Activated naive CD4-positive, alpha-beta T cell treated with anti-CD3 and anti-CD28 coated beads for 36 hours (primary cell): ENCODE results near the gene SMPD2. TPM values are rescaled to one million over a fixed set of nuclear protein-coding genes. Genes with fewer than 3 reads are reported as not detected.

Source experiments
- CTCF ChIA-PET: fragments of 350-600 bp; sonication (Branson Sonifier 250); formaldehyde crosslinking; loops from one replicate; lab custom pipeline; 2021; ENCODE audit warnings: antibody characterized with exemption; lab: Charles Lee
- DNase-seq: peaks from one replicate; pipeline ENCODE4 v3.0.0-alpha.2; 2020
- H3K27ac Mint-ChIP-seq: one replicate; pipeline ENCODE4 v1.8.0; 2021; ENCODE audit warnings: mild to moderate bottlenecking, mixed read lengths
- H3K27me3 Mint-ChIP-seq: one replicate; pipeline ENCODE4 v1.8.0; 2021; ENCODE audit warnings: low read depth, mixed read lengths
- H3K36me3 Mint-ChIP-seq: one replicate; pipeline ENCODE4 v1.8.0; 2021; ENCODE audit warnings: low read depth, mixed read lengths
- H3K4me1 Mint-ChIP-seq: one replicate; pipeline ENCODE4 v1.8.0; 2021; ENCODE audit warnings: low read depth, mixed read lengths
- H3K4me3 Mint-ChIP-seq: one replicate; pipeline ENCODE4 v1.8.0; 2021; ENCODE audit warnings: mild to moderate bottlenecking, moderate library complexity, mixed read lengths
- H3K9me3 Mint-ChIP-seq: one replicate; pipeline ENCODE4 v1.8.0; 2021; ENCODE audit warnings: mixed read lengths
- intact Hi-C: fragments of 100-400 bp; cut with micrococcal nuclease; formaldehyde crosslinking; loops from one replicate; pipeline ENCODE4 v1.15.1; 2023
- total RNA-seq, 2 experiments: library from RNA; stranded (reverse); gene quantifications; one replicate each; pipeline ENCODE4 v1.2.3, GENCODE V29; 2021

The SMPD2 gene
- 1 to 10 TPM; 9.4 to 9.7 TPM for total RNA-seq

GRCh38 chr6:109440331-109441068 is at the start of gene SMPD2, which contains the start of gene PPIL6:
Gene SMPD2 (plus strand): TSS chr6:109440724. CDS start chr6:109441122, 398 bp downstream.
Gene PPIL6 (minus strand): TSS chr6:109440628. CDS start chr6:109440590, 38 bp downstream.
- peak within 1 kb of the TSS; percentile 94 for H3K4me3 Mint-ChIP-seq
- peak within 1 kb of the TSS; percentile 87 for H3K27ac Mint-ChIP-seq
- CTCF ChIA-PET, result interaction anchor here (0.8 to 3.1 kb wide), 5 partner anchors 15 to 252 kb away, joined by 3 to 13 read pairs (median 6); partner anchors contain the start of genes CD164 and MICAL1
- peak; percentile 76 for DNase-seq
- intact Hi-C loops, result loop anchor here (1.0 to 5.0 kb wide), 7 partner anchors 15 to 346 kb away; partner anchors contain the start of genes AK9, CD164, CEP57L1 and FIG4
- H3K27me3 Mint-ChIP-seq, result no peaks in the 10 kb centered on the region
- H3K9me3 Mint-ChIP-seq, result no peaks in the 10 kb centered on the region
- H3K4me1 Mint-ChIP-seq, result peaks cover 27% of the 10 kb centered on the region
- peaks cover 8% of the 10 kb centered on the region for H3K36me3 Mint-ChIP-seq

- Mint-ChIP-seq H3K9me3 (no peaks in the 10 kb centered on the region), H3K27ac (no peak overlapping the region), H3K4me1 (peaks cover 3% of the 10 kb centered on the region), H3K36me3 (no peaks in the 10 kb centered on the region), H3K27me3 (no peaks in the 10 kb centered on the region), H3K4me3 (no peak overlapping the region)
- CTCF ChIA-PET, result interaction anchor here (0.5 to 3.3 kb wide), 4 partner anchors 9 to 206 kb away, joined by 3 to 27 read pairs (median 4); partner anchors contain the start of gene CD164
- intact Hi-C loops, result no loop called here
- DNase-seq, result no peak
These were observed 47.2 kb upstream of the SMPD2 start for GRCh38 chr6:109393157-109393885.

GRCh38 chr6:109393886-109394281 is 46.6 kb upstream of the SMPD2 start:
- Mint-ChIP-seq H3K27ac (no peak overlapping the region), H3K4me3 (no peak overlapping the region), H3K36me3 (no peaks in the 10 kb centered on the region), H3K27me3 (no peaks in the 10 kb centered on the region), H3K9me3 (no peaks in the 10 kb centered on the region), H3K4me1 (peaks cover 3% of the 10 kb centered on the region)
- no peak for DNase-seq
- CTCF ChIA-PET, result interaction anchor here (0.9 to 3.3 kb wide), 2 partner anchors 9 to 206 kb away, joined by 3 to 27 read pairs; partner anchors contain the start of gene CD164
- intact Hi-C loops, result no loop called here

GRCh38 chr6:109396046-109396718 is 44.3 kb upstream of the SMPD2 start:
- no peak for DNase-seq
- Mint-ChIP-seq H3K36me3 (no peaks in the 10 kb centered on the region), H3K4me1 (no peaks in the 10 kb centered on the region), H3K27me3 (no peaks in the 10 kb centered on the region), H3K9me3 (no peaks in the 10 kb centered on the region), H3K4me3 (no peak overlapping the region), H3K27ac (no peak overlapping the region)
- CTCF ChIA-PET, result interaction anchor here (0.7 to 1.9 kb wide), 4 partner anchors 11 to 209 kb away, joined by 3 to 5 read pairs (median 4); no protein-coding TSS in a partner anchor
- intact Hi-C loops, result no loop called here

GRCh38 chr6:109397020-109397419 is 43.5 kb upstream of the SMPD2 start:
- no peak for DNase-seq
- H3K27ac Mint-ChIP-seq, result no peak overlapping the region
- no peaks in the 10 kb centered on the region for H3K9me3 Mint-ChIP-seq
- H3K36me3 Mint-ChIP-seq, result no peaks in the 10 kb centered on the region
- no peaks in the 10 kb centered on the region for H3K4me1 Mint-ChIP-seq
- H3K27me3 Mint-ChIP-seq, result no peaks in the 10 kb centered on the region
- CTCF ChIA-PET, result interaction anchor here (0.6 to 1.4 kb wide), 3 partner anchors 46 to 570 kb away, joined by 3 read pairs; no protein-coding TSS in a partner anchor
- intact Hi-C loops, result no loop called here
- no peak overlapping the region for H3K4me3 Mint-ChIP-seq

GRCh38 chr6:109406196-109406595 is 34.3 kb upstream of the SMPD2 start:
- intact Hi-C loops, result no loop called here
- H3K27me3 Mint-ChIP-seq, result no peaks in the 10 kb centered on the region
- no peak overlapping the region for H3K27ac Mint-ChIP-seq
- no peaks in the 10 kb centered on the region for H3K4me1 Mint-ChIP-seq
- no peak for DNase-seq
- H3K36me3 Mint-ChIP-seq, result no peaks in the 10 kb centered on the region
- no peaks in the 10 kb centered on the region for H3K9me3 Mint-ChIP-seq
- CTCF ChIA-PET, result no interaction called here
- no peak overlapping the region for H3K4me3 Mint-ChIP-seq

GRCh38 chr6:109411034-109411433 is 29.5 kb upstream of the SMPD2 start:
- no peak for DNase-seq
- Mint-ChIP-seq H3K27ac (no peak overlapping the region), H3K27me3 (no peaks in the 10 kb centered on the region), H3K9me3 (no peaks in the 10 kb centered on the region), H3K4me1 (no peaks in the 10 kb centered on the region), H3K36me3 (no peaks in the 10 kb centered on the region), H3K4me3 (no peak overlapping the region)
- CTCF ChIA-PET, result no interaction called here
- intact Hi-C loops, result no loop called here

- CTCF ChIA-PET, result interaction anchor here (0.6 kb wide), 1 partner anchor 569 kb away, joined by 5 read pairs; no protein-coding TSS in a partner anchor
- no peaks in the 10 kb centered on the region for H3K4me1 Mint-ChIP-seq
- H3K4me3 Mint-ChIP-seq, result no peak overlapping the region
- no peaks in the 10 kb centered on the region for H3K36me3 Mint-ChIP-seq
- no peak for DNase-seq
- no peaks in the 10 kb centered on the region for H3K9me3 Mint-ChIP-seq
- no peak overlapping the region for H3K27ac Mint-ChIP-seq
- intact Hi-C loops, result no loop called here
- H3K27me3 Mint-ChIP-seq, result no peaks in the 10 kb centered on the region
These were observed 22.9 kb upstream of the SMPD2 start for GRCh38 chr6:109417646-109418045.

- Mint-ChIP-seq H3K4me3 (no peak overlapping the region), H3K27me3 (no peaks in the 10 kb centered on the region), H3K27ac (no peak overlapping the region), H3K36me3 (no peaks in the 10 kb centered on the region), H3K9me3 (no peaks in the 10 kb centered on the region), H3K4me1 (no peaks in the 10 kb centered on the region)
- CTCF ChIA-PET, result interaction anchor here (0.6 kb wide), 1 partner anchor 1535 kb away, joined by 3 read pairs; no protein-coding TSS in a partner anchor
- intact Hi-C loops, result no loop called here
- no peak for DNase-seq
These were observed 19.8 kb upstream of the SMPD2 start for GRCh38 chr6:109420751-109421150.

GRCh38 chr6:109421184-109421583 is 19.3 kb upstream of the SMPD2 start:
- Mint-ChIP-seq H3K9me3 (no peaks in the 10 kb centered on the region), H3K27ac (no peak overlapping the region), H3K36me3 (no peaks in the 10 kb centered on the region), H3K4me1 (no peaks in the 10 kb centered on the region), H3K4me3 (no peak overlapping the region), H3K27me3 (no peaks in the 10 kb centered on the region)
- intact Hi-C loops, result no loop called here
- CTCF ChIA-PET, result no interaction called here
- no peak for DNase-seq

GRCh38 chr6:109424946-109425345 is 15.6 kb upstream of the SMPD2 start:
- H3K27ac Mint-ChIP-seq, result no peak overlapping the region
- no peaks in the 10 kb centered on the region for H3K4me1 Mint-ChIP-seq
- no peaks in the 10 kb centered on the region for H3K9me3 Mint-ChIP-seq
- peaks cover 2% of the 10 kb centered on the region for H3K27me3 Mint-ChIP-seq
- DNase-seq, result no peak
- CTCF ChIA-PET, result no interaction called here
- no peak overlapping the region for H3K4me3 Mint-ChIP-seq
- intact Hi-C loops, result no loop called here
- H3K36me3 Mint-ChIP-seq, result no peaks in the 10 kb centered on the region
